Embryonic facial prominence (tissue), 1 donor: Measurements from ENCODE around the gene FUT8.
"Not testable (repeated sequence)": the region's sequence is repeated elsewhere in the genome, so short reads cannot be mapped to it uniquely, and the experiment has no call there.

Source experiments
- DNase-seq: peaks from one replicate; pipeline ENCODE4 v3.0.0-alpha.2; 2016; ENCODE audit errors: extremely low spot score

FUT8 gene

DNA sequence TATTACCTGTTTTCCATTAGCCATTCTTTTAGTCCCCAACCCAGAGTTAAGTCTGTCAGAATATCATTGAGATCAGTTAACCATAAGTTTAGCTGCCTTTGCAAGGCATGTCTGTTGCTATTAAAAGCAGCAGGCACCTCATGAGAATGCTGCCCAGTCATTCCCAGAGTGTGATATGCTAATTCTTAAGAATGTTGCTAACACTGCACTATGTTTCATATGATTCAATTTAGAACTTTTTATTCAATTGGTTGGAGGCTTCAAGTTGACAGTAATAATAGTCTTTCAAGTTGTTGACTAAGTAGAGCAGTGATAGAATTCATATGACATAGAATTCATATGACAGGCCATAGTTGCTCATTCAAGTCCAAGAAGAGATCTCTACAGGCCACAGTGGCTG is 292.3 kb downstream of the FUT8 start:
- no peak for DNase-seq

DNA sequence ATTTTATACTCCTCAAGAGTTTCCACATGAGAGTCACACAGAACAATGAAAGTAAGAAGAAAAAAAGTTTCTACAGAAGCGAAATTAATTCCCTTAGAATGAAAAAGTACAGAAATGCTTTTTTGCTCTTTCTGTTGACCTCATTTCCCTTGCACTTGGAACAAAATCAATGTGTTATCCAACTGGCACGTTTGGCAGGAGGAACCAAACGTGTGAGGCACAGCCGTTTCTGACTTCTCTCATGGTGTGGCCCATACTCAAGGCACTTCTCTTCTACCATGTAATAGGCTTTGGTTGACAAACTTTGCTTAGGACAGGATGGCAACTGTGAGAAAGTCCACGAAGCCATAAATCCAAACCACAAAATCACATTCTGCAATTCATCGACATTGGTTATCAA is 297.0 kb downstream of the FUT8 start:
- DNase-seq = no peak

DNA sequence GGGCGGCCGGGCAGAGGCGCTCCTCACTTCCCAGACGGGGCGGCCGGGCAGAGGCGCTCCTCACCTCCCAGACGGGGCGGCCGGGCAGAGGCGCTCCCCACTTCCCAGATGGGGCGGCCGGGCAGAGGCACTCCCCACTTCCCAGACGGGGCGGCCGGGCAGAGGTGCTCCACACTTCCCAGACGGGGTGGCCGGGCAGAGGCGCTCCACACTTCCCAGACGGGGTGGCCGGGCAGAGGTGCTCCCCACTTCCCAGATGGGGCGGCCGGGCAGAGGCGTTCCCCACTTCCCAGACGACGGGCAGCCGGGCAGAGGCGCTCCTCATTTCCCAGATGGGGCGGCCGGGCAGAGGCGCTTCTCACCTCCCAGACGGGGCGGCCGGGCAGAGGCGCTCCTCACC is 304.3 kb downstream of the FUT8 start:
- not testable (repeated sequence) for DNase-seq

DNA sequence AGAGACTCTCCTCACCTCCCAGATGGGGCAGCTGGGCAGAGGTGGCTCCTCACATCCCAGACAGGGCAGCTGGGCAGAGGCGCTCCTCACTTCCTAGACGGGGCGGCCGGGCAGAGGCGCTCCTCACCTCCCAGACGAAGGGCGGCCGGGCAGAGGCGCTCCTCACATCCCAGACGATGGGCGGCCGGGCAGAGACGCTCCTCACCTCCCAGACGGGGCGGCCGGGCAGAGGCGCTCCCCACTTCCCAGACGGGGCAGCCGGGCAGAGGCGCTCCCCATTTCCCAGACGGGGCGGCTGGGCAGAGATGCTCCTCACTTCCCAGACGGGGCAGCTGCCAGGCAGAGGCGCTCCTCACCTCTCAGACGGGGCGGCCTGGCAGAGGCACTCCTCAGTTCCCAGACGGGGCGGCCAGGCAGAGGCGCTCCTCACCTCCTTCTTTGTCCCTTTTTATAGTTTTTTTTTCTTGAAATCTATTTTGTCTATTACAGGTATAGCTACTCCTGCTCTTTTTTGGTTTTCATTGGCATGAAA is 304.9 kb downstream of the FUT8 start:
- not testable (repeated sequence) for DNase-seq

DNA sequence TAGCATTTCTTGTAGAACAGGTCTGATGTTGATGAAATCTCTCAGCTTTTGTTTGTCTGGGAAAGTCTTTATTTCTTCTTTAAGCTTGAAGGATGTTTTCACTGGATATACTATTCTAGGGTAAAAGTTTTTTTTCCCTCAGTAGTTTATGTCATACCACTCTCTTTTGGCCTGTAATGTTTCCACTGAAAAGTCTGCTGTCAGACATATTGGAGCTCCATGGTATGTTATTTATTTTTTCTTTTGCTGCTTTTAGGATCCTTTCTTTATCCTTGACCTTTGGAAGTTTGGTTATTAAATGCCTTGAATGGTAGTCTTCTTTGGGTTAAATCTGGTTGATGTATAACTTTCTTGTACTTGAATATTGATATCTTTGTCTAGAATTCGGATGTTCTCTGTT is 306.1 kb downstream of the FUT8 start:
- no peak for DNase-seq

DNA sequence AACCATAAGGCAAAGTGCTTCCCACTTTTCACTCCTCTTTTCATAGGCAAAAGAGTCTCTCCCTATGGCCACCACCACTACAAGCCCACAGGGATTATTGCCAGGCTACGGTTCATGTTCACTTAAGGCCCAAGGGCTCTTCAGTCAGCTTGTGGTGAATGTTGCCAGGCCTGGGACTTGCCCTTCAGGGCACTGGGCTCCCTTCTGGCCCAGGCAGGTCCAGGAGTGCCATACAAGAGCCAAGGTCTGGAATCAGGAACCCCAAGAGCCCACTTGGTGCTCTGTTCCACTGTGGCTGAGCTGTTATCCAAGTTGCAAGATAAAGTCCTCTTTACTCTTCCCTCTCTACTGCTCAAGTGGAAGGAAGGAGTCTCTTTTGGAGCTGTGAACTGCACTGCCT is 307.6 kb downstream of the FUT8 start:
- no peak for DNase-seq

DNA sequence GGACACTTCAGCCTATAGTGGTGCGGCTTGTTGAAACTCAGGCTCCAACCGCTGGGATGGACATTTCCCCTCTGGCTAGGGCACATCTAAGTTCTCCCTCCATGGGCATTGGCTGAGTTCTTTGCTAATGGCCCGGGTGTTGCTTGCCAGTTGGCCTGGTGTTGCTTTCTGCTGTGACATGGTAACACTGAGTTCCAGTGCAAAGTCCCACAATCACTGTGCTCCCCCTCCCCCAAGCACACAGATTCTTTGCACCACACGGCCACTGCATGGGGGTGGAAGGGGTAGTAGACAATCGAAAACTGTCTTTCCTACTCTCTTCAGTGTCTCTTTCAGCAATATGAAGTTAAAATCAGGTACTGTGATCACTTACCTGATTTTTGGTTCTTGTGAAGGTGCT is 308.2 kb downstream of the FUT8 start:
- no peak for DNase-seq

DNA sequence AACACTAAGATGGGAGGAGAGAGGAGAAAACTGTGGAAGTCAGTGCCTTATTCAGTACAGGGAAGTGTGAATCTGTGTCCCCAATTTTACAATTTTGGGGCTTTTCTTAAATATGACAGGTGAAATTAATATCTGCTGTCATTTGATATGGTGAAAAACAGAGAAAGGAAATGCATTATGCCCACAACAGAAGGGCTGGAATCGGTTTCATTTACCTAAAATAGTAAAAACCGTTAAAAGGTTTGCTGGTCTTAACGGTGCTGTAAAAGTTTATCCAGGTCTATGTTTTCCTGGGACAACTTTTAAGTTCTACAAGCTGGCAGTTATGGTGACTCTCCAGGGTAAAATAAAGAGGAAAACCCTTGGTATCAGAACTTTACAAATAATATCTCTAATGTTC is 310.8 kb downstream of the FUT8 start:
- no peak for DNase-seq

DNA sequence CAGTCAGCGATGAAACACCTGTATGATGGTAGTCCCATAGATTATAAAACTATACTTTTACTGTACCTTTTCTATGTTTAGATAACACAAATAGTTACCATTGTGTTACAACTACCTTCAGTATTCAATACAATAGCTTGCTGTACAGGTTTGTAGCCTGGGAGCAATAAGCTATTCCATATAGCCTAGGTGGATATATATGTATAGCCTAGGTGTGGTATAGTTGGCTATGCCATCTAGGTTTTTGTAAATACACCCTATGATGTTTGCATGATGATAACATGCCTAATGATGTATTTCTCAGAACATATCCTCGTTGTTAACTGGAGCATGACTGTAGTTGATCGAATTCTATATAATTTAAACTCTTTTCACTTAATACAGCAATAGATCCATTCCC is 316.1 kb downstream of the FUT8 start:
- no peak for DNase-seq

DNA sequence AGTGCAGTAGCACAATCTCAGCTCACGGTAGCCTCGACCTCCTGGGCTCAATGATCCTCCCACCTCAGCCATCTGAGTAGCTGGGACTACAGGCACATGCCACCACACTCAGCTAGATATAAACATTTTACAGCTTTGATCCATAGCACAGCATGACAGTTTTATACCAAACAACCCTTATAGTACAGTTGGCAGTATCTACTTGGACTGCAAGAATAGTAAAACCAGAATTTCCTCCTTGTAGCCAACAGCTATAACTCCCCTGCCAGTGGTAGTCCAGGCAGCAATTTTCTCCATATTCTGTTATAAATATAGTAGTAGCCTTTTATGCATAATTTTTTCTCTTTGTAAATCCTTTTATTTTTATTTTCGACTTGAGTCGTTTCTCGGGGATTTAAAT is 317.0 kb downstream of the FUT8 start:
- no peak for DNase-seq

DNA sequence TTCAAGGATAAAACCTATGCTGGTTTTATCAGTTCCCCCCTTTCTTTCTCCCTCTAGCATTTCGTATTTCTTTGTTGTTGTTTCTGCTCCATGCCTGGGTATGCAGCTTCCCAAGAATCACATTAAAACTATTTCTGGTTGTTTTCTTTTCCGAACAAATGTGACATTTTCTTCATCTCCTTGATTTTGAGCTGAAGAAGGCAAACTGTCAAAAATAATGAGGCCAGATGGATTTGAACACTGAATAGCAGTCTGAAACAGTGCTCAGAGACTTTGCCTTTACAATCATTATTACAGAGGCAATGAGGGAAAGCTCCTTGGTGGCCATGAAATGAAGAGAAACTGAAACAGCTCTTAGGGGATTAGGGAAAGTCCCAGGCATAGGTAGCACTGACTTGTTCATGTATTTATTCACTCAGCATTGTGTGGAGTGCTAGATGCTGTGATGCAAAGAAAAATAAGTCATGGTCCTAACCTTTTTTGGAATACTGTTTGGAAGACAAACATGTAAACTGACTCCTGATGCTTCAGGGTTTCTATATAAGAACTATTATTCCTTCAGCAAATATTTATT is 319.5 kb downstream of the FUT8 start:
- no peak for DNase-seq

DNA sequence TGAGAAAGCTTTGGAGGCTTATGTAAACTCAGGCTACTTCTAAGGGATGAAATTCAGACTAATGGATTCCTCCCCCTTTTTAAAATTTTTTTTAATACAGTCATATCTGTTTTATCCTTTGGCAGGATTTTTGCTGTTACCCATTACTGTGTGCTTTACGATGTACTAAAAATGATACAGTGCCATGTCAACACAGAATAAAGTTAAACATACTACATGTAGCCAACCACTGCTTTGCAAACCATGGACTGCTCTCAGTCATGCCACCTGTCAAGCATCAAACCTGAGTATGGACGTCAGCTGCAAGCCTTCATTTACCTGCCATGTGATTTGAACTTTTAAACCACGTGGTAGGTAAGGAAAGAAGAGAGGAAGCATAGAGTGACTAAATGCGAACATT is 325.8 kb downstream of the FUT8 start:
- no peak for DNase-seq

DNA sequence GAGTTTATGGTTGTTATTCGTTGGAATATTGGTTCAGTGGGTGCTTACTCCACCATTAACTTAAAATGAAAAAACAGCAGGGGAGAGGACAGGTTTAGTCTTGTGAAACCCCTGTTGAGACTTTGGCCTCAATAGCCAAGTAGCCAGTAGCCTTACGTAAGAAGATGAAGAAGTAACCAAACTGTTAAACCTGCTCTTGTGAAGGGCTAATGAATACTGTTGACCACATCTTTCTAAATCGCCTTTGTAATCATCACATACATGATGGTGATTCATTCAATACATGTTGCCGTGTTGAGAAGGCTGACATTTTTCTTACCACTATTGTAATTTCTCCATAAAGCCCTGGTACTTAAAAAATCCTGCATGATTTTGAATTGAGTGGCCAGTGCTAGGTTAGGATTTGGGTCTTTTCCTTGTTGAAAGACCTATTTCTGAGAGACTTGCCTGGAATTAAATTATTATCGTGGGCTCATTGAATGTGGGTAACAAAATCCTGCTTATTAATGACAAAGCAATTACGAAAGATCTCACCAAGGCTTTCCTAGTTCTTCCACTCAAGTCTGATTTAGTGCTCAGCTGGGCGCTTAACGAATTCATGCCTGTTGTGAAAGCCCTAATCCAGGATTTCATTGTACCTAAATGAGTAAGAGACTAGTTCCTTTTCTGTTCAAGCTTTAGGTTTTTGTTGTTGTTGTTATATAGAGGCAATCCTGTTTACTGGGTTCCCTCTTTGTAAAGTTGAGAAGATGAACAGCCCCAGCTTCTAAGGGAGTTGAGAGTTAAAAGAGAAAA is 333.1 kb downstream of the FUT8 start:
- DNase-seq = no peak

DNA sequence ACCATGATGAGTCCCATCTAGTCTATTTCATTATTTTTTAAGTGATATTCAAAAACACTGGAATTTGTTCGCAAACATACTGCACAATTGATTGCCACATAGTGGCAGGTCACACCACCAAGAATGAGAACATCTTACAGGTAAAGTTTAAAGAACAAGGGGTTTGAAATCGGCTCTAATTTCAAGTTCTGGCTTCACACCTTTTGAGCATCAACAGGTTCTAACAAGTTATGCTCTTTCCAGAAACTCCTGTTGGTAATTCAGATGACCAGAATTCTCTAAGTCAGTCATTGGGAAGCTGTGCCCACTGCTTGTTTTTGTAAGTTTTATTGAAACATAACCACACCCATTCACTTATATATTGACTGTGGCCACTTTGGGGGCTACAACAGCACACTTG is 336.3 kb downstream of the FUT8 start:
- no peak for DNase-seq

DNA sequence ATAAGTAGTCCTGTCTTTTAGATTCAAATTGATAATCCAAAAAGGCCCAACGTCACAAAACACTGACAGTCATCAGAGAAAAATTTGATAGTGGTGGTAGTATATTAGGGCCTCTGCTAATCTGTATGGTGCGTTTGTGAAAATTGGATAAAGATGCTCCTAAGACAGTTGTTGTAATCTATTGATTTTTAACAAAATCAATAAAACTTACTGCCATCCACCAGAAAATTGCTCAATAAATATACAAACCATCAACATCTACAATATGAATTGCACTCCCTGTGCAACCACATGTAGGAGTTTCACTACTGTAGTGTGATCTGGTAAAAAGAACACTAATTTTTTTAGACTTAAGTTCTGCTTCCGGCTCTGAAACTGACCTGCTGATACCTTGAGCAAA is 336.8 kb downstream of the FUT8 start:
- no peak for DNase-seq

DNA sequence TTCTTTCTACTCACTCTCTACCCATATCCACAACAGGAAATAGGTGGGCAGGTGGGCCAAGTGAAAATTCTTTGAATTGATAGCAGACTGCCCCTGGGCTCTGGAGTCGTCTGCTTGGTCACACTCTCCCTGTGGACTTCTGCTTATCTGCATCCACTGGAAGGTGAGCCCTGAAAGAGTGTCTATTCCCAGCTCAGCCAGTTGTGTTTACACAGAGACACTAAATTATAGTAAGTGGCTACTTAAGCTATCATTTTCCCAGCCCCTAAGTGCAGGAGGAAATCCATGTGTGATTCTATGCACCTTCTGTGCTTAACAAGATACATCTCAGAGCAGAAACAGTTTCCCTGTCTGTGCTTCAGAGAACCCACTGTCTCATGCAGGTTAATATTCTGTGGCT is 338.4 kb downstream of the FUT8 start:
- no peak for DNase-seq

DNA sequence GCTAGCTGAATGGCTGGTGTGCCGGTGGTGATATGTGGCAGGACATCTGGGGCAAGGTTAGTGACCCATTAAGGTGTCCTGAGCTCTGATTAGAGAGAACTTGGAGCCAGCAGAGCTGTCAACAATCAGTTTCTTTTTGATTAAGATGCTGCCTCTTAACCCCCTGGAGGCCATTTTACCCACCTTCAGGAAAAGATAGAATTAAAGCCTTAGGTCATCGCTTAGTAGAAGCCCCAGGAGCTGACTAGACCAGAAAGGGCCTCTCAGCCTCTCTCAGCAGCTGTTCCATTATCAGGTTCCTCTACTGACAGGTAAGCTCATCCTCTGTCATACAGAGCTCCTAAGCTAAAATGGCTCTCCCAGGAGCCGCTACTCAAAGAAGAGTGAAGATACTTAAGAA is 339.0 kb downstream of the FUT8 start:
- DNase-seq = no peak

DNA sequence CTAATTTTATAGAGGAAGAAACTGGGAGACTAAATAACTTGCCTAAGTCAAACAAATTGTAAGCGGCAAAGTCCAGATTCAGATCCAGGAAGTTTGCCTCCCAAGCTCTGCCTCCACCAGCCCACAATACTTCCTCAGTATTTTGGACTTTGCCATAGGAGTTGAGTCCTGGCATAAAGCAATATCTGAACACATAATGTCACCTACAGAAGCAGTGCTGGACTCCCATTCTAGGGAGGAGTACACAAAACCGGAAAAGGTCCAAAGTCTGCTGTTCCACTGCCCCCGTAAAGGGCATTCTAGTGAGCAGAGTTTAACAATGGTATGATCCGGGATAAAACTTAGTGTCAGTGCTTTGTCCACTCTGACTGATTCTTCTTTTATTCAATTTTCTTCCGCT is 340.5 kb downstream of the FUT8 start:
- DNase-seq = no peak

DNA sequence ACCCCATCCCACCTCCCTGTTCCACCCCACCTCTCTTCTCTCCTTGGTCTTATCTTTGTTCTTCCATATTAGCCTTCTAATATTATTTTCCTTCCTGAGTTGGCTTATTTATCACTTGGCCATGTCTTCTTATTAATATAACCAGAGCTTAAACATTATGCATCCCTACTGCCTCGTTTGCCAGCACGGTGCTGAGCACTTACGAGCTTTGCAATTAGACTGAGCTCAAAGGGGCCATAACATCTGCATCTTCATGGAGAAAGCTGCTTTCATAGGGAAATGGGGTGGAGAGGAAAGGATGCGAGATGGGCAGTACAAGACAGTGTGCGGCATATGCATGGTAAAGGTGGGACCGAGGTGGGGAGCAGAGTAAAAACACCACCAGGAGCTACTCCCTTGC is 342.8 kb downstream of the FUT8 start:
- no peak for DNase-seq

DNA sequence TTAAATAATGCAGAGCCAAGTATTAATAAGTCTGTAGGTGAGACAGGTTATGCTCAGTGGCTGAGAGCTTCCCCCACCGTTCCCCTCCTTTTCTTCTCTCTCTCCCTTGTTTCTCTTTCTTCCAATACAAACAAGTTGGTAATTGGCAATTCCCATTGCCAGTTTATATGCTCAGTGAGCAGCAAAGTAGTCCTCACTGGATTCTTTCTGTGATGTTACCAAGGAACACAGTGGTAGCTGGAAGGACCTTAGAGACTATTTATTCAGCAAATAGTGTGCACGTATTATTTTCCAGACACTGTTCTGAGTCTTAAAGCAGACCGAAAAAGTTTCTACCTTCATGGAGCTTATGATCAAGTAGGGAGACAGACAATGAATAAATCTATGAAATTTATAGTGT is 344.4 kb downstream of the FUT8 start:
- DNase-seq = no peak

DNA sequence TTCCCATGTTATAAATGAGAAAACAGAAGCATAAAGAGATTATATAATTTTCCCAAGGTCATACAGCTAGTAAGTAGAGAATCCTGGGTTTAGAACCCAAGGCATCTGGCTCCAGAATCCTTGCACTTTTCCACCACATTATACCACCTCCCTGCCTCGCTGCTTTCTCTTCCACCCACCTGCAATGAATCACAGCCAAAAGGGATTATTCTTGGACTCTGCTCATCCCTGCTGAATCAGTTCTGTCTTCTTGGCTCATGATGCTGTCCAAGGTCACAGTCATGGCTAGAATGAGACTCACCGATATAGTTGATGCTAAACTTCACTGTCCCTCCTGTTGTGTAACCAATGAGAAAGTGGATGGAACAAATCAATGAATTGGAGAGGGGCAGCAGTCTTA is 356.6 kb downstream of the FUT8 start:
- no peak for DNase-seq

DNA sequence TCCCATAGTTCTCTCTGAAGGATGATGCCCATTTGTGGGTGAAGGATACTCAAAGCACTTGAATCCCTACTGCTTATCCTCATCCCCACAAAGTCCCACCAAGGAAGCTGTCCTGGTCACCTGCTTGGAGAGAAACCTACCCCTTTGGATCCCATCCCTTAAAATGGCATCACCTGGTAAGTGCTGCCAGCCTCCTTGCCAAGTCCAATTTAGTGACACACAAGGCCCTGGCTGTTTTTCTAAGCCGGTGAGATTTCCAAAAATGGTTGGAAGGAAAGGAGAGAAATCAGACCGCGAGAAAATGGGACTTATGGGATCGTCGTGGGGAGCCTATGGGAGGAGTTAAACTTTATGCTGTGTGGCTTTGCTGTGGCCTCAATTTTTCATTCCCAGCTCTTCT is 358.2 kb downstream of the FUT8 start:
- no peak for DNase-seq

DNA sequence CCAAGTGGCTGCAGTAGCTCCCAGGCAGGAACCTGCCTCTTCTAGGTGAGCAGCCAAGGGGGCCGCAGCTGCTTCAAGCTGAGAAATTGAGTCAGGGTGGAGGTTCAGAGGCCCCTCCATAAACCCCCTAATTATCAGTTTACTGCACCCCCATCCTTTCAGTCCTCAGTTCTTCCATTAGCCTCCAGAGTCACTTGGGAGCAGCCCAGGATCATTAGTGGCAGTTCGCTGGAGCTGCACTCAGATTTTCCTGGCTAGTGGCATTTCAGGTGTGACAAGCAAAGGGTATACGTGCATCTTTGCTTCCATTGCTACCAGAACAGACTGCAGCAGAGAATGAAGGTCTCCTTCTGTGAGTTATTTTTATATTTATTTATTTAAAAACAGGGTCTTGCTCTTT is 358.7 kb downstream of the FUT8 start:
- DNase-seq = no peak

DNA sequence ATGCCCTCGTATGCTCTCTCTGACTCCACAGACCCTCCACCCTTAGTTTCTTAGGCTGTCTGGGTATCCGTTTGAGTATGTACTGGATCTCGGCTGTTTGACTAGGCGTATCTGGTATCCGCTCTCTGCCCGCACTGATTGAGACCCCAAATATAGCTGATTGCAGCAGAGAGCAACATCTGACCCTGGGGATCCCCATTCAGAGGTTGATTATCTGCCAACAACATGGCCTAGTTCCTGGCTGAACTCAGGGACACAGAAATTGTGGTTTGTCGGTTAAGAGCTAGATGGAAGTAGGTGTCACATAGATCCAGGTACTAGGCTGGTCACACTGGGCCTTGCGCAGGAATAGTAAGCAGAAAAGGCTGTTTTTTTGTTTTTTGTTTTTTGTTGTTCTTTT is 359.9 kb downstream of the FUT8 start:
- no peak for DNase-seq
